Prostate gland (tissue), 2 donors: ENCODE results near the gene HRG. TPM values are rescaled to one million over a fixed set of nuclear protein-coding genes. Genes with fewer than 3 reads are reported as not detected.
"Not testable (repeated sequence)": the region's sequence is repeated elsewhere in the genome, so short reads cannot be mapped to it uniquely, and the experiment has no call there.

Experiments used
- DNase-seq: peaks from one replicate; pipeline ENCODE4 v3.0.0-alpha.2; 2019; ENCODE audit warnings: low spot score
- H3K27ac ChIP-seq, 2 donors: fragments of 200-600 bp; sonication (generic); 2 replicates each; pipeline ENCODE4 v1.5.1; 2017 to 2019
- H3K27me3 ChIP-seq: fragments of 200-600 bp; sonication (generic); replicated peaks from 2 replicates; pipeline ENCODE4 v1.5.1; 2019; ENCODE audit not compliant: insufficient read depth
- H3K36me3 ChIP-seq, 2 donors: fragments of 200-600 bp; sonication (generic); 1 replicate in 1 of 2; 2 replicates in 1 of 2; pipeline versions ENCODE4 v1.5.1 to v1.8.1; 2017 to 2019
- H3K4me1 ChIP-seq: fragments of 200-600 bp; sonication (generic); replicated peaks from 2 replicates; pipeline ENCODE4 v1.5.1; 2019
- H3K4me3 ChIP-seq, 2 donors: fragments of 200-600 bp; sonication (generic); 2 replicates each; pipeline ENCODE4 v1.5.1; 2017 to 2019
- H3K9me3 ChIP-seq: fragments of 200-600 bp; sonication (generic); 2 replicates; pipeline ENCODE4 v1.5.1; 2017
- CTCF ChIP-seq, 4 experiments: fragments of 200-600 bp in 2 of 4; fragments of 450-650 bp in 2 of 4; sonication (generic) in 2 of 4; IDR thresholded peaks; 1 replicate in 3 of 4; 2 replicates in 1 of 4; pipeline ENCODE4 v1.5.1; 2016 to 2019; ENCODE audit warnings: antibody characterized with exemption in 4 of 4, mild to moderate bottlenecking in 2 of 4, moderate library complexity in 2 of 4
- POLR2A ChIP-seq: fragments of 450-650 bp; IDR thresholded peaks from one replicate; pipeline ENCODE4 v1.6.1; 2016; ENCODE audit warnings: antibody characterized with exemption, mild to moderate bottlenecking
- POLR2AphosphoS5 ChIP-seq: sonication (generic); formaldehyde crosslinking; IDR thresholded peaks from one replicate; pipeline ENCODE4 v1.6.1; 2017; ENCODE audit warnings: antibody characterized with exemption
- WGBS: methylation state at CpG from one replicate; pipeline ENCODE4 v1.1.5; 2018; 5-methylcytosine and 5-hydroxymethylcytosine counted together
- intact Hi-C: fragments of 100-400 bp; cut with DNase I; formaldehyde crosslinking; loops from one replicate; pipeline ENCODE4 v1.14.2; 2022
- total RNA-seq, 2 donors: library from RNA; depleted of rRNA; stranded (reverse); fragments of >200 nt; gene quantifications; one replicate each; pipeline ENCODE4 v1.1.0, GENCODE V29; 2016

Gene HRG
- total RNA-seq, 2 donors from 2014 or later: not detected

- Histone ChIP-seq H3K36me3 (no peaks in the 10 kb centered on the region), H3K4me1 (no peaks in the 10 kb centered on the region), H3K27me3 (no peaks in the 10 kb centered on the region), H3K27ac (no peak overlapping the region), H3K4me3 (no peak overlapping the region), H3K9me3 (no peaks in the 10 kb centered on the region)
- intact Hi-C loops: no loop called here
- 70% methylated on average over 3 of the region's 3 CpGs for WGBS
- TF ChIP-seq POLR2AphosphoS5: no peak
- TF ChIP-seq POLR2A: no peak
- no peak for TF ChIP-seq CTCF (IDR thresholded peaks at IDR 0.05)
- no peak for DNase-seq
Observed at GRCh38 chr3:186682812-186683211, 17.0 kb downstream of the HRG start.

GRCh38 chr3:186683979-186684378, 18.2 kb downstream of the HRG start:
- WGBS: 64% methylated on average over 3 of the region's 3 CpGs
- H3K9me3 ChIP-seq: no peaks in the 10 kb centered on the region
- TF ChIP-seq POLR2AphosphoS5 (no peak), POLR2A (no peak), CTCF (IDR thresholded peaks at IDR 0.05) (no peak)
- no peaks in the 10 kb centered on the region for H3K27me3 ChIP-seq
- no peak overlapping the region for H3K4me3 ChIP-seq
- no peak for DNase-seq
- no peaks in the 10 kb centered on the region for H3K4me1 ChIP-seq
- intact Hi-C loops: no loop called here
- no peaks in the 10 kb centered on the region for H3K36me3 ChIP-seq
- no peak overlapping the region for H3K27ac ChIP-seq

GRCh38 chr3:186686475-186686874, 20.7 kb downstream of the HRG start:
- WGBS: 84% methylated on average over 2 of the region's 2 CpGs
- DNase-seq, H3K9me3 ChIP-seq, intact Hi-C loops, H3K36me3 ChIP-seq, H3K27ac ChIP-seq, H3K4me1 ChIP-seq, H3K4me3 ChIP-seq, H3K27me3 ChIP-seq: not testable (repeated sequence)

GRCh38 chr3:186687120-186687651, 21.4 kb downstream of the HRG start:
- WGBS: 68% methylated on average over 12 of the region's 12 CpGs
- TF ChIP-seq POLR2AphosphoS5: no peak
- no peak for TF ChIP-seq CTCF (IDR thresholded peaks at IDR 0.05)
- no peak for TF ChIP-seq POLR2A
- Histone ChIP-seq H3K9me3 (no peaks in the 10 kb centered on the region), H3K27ac (no peak overlapping the region), H3K36me3 (no peaks in the 10 kb centered on the region), H3K4me3 (no peak overlapping the region), H3K4me1 (no peaks in the 10 kb centered on the region), H3K27me3 (no peaks in the 10 kb centered on the region)
- intact Hi-C loops: no loop called here
- DNase-seq: no peak

GRCh38 chr3:186690304-186690703, 24.5 kb downstream of the HRG start:
- WGBS: 76% methylated on average over 1 of the region's 1 CpG
- intact Hi-C loops, H3K4me3 ChIP-seq, H3K36me3 ChIP-seq, DNase-seq, H3K4me1 ChIP-seq, H3K9me3 ChIP-seq, H3K27me3 ChIP-seq, H3K27ac ChIP-seq: not testable (repeated sequence)

- H3K4me1 ChIP-seq: no peaks in the 10 kb centered on the region
- TF ChIP-seq CTCF (IDR thresholded peaks at IDR 0.05): no peak
- TF ChIP-seq POLR2A: no peak
- TF ChIP-seq POLR2AphosphoS5: no peak
- H3K36me3 ChIP-seq: no peaks in the 10 kb centered on the region
- no peak overlapping the region for H3K4me3 ChIP-seq
- intact Hi-C loops: no loop called here
- no peaks in the 10 kb centered on the region for H3K9me3 ChIP-seq
- 90% methylated on average over 7 of the region's 7 CpGs for WGBS
- DNase-seq: no peak
- H3K27ac ChIP-seq: no peak overlapping the region
- no peaks in the 10 kb centered on the region for H3K27me3 ChIP-seq
Observed at GRCh38 chr3:186691676-186692075, 25.9 kb downstream of the HRG start.
